ENCODE measurements around the gene GFER. TPM values are rescaled to one million over a fixed set of nuclear protein-coding genes. Genes with fewer than 3 reads are reported as not detected.
A peak's percentile ranks its signal among the peaks of the same experiment; 100 is the strongest.

GFER gene
- total and polyA plus RNA-seq, 9 of the 15 experiments (the other 6 are each of a cell fraction or from before 2014, with no cell fraction given): 4.3 to 53.7 (median 19.8) TPM

- TF ChIP-seq, protein P1, sequence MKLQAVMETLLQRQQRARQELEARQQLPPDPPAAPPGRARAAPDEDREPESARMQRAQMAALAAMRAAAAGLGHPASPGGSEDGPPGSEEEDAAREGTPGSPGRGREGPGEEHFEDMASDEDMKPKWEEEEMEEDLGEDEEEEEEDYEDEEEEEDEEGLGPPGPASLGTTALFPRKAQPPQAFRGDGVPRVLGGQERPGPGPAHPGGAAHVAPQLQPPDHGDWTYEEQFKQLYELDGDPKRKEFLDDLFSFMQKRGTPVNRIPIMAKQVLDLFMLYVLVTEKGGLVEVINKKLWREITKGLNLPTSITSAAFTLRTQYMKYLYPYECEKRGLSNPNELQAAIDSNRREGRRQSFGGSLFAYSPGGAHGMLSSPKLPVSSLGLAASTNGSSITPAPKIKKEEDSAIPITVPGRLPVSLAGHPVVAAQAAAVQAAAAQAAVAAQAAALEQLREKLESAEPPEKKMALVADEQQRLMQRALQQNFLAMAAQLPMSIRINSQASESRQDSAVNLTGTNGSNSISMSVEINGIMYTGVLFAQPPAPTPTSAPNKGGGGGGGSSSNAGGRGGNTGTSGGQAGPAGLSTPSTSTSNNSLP (IDR thresholded peaks at IDR 0.05; ENCODE audit: borderline replicate concordance, low read depth, low read length): no peak
- TF ChIP-seq ZNF174 (CRISPR knock-in tag; IDR thresholded peaks at IDR 0.05) (no peak), CHCHD3 (CRISPR knock-in tag; IDR thresholded peaks at IDR 0.05) (0 out of 2 replicates have a peak, but pooled peaks have one; percentile 7), ZNF121 (CRISPR knock-in tag; conservative IDR thresholded peaks at IDR 0.05) (no peak), PPARD (CRISPR knock-in tag; IDR thresholded peaks at IDR 0.05) (no peak), ZNF79 (CRISPR knock-in tag; IDR thresholded peaks at IDR 0.05; ENCODE audit: low read depth) (no peak), RERE (CRISPR knock-in tag; IDR thresholded peaks at IDR 0.05; ENCODE audit: borderline replicate concordance) (0 out of 2 replicates have a peak, but pooled peaks have one; percentile 66), MCM3 (IDR thresholded peaks at IDR 0.05) (no peak), PCBP2 (IDR thresholded peaks at IDR 0.05; ENCODE audit: low read depth, low read length, poor library complexity, severe bottlenecking) (peak; percentile 3), ZNF134 (CRISPR knock-in tag; conservative IDR thresholded peaks at IDR 0.05) (no peak), RBM22 (IDR thresholded peaks at IDR 0.05; ENCODE audit: low read depth, low read length, poor library complexity, severe bottlenecking) (peak; percentile 97)
- TF ChIP-seq, protein P2, sequence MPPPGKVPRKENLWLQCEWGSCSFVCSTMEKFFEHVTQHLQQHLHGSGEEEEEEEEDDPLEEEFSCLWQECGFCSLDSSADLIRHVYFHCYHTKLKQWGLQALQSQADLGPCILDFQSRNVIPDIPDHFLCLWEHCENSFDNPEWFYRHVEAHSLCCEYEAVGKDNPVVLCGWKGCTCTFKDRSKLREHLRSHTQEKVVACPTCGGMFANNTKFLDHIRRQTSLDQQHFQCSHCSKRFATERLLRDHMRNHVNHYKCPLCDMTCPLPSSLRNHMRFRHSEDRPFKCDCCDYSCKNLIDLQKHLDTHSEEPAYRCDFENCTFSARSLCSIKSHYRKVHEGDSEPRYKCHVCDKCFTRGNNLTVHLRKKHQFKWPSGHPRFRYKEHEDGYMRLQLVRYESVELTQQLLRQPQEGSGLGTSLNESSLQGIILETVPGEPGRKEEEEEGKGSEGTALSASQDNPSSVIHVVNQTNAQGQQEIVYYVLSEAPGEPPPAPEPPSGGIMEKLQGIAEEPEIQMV (tag; conservative IDR thresholded peaks at IDR 0.05; ENCODE audit: low read depth): no peak
- TF ChIP-seq, protein P3, sequence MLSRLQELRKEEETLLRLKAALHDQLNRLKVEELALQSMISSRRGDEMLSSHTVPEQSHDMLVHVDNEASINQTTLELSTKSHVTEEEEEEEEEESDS (CRISPR knock-in tag; IDR thresholded peaks at IDR 0.05): no peak
- TF ChIP-seq, protein P4, sequence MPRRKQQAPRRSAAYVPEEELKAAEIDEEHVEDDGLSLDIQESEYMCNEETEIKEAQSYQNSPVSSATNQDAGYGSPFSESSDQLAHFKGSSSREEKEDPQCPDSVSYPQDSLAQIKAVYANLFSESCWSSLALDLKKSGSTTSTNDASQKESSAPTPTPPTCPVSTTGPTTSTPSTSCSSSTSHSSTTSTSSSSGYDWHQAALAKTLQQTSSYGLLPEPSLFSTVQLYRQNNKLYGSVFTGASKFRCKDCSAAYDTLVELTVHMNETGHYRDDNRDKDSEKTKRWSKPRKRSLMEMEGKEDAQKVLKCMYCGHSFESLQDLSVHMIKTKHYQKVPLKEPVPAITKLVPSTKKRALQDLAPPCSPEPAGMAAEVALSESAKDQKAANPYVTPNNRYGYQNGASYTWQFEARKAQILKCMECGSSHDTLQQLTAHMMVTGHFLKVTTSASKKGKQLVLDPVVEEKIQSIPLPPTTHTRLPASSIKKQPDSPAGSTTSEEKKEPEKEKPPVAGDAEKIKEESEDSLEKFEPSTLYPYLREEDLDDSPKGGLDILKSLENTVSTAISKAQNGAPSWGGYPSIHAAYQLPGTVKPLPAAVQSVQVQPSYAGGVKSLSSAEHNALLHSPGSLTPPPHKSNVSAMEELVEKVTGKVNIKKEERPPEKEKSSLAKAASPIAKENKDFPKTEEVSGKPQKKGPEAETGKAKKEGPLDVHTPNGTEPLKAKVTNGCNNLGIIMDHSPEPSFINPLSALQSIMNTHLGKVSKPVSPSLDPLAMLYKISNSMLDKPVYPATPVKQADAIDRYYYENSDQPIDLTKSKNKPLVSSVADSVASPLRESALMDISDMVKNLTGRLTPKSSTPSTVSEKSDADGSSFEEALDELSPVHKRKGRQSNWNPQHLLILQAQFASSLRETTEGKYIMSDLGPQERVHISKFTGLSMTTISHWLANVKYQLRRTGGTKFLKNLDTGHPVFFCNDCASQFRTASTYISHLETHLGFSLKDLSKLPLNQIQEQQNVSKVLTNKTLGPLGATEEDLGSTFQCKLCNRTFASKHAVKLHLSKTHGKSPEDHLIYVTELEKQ (CRISPR knock-in tag; IDR thresholded peaks at IDR 0.05): no peak
These were observed 19.2 kb upstream of the GFER start, which contains the start of gene RPS2 (continued) for GRCh38 chr16:1964506-1965395.
